Keratinocyte (primary cell): ENCODE data around the gene EYS.

Experiments
- EZH2 ChIP-seq: IDR thresholded peaks from one replicate; pipeline ENCODE4 v1.6.1; 2012; ENCODE audit warnings: inconsistent platforms, mild to moderate bottlenecking, low read length, moderate library complexity
- TF ChIP-seq, protein P1 (sequence below), 3 experiments: IDR thresholded peaks in 1 of 3; conservative IDR thresholded peaks in 1 of 3; optimal IDR thresholded peaks in 1 of 3; 2 replicates in 2 of 3; 3 replicates in 1 of 3; pipeline versions ENCODE3 to v1.5.1; 2011; ENCODE audit warnings: low read length in 3 of 3, mild to moderate bottlenecking in 3 of 3, moderate library complexity in 2 of 3, control low read depth in 1 of 3, inconsistent platforms in 1 of 3; ENCODE audit not compliant: insufficient read depth in 2 of 3; ENCODE audit errors: extremely low read depth in 1 of 3

GRCh38 chr6:63714091-63714490, 1992.9 kb downstream of the EYS start:
- no peak for TF ChIP-seq EZH2
- TF ChIP-seq, protein P1, sequence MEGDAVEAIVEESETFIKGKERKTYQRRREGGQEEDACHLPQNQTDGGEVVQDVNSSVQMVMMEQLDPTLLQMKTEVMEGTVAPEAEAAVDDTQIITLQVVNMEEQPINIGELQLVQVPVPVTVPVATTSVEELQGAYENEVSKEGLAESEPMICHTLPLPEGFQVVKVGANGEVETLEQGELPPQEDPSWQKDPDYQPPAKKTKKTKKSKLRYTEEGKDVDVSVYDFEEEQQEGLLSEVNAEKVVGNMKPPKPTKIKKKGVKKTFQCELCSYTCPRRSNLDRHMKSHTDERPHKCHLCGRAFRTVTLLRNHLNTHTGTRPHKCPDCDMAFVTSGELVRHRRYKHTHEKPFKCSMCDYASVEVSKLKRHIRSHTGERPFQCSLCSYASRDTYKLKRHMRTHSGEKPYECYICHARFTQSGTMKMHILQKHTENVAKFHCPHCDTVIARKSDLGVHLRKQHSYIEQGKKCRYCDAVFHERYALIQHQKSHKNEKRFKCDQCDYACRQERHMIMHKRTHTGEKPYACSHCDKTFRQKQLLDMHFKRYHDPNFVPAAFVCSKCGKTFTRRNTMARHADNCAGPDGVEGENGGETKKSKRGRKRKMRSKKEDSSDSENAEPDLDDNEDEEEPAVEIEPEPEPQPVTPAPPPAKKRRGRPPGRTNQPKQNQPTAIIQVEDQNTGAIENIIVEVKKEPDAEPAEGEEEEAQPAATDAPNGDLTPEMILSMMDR (optimal IDR thresholded peaks at IDR 0.05 in 1 of 3, IDR thresholded peaks at IDR 0.05 in 1 of 3, conservative IDR thresholded peaks at IDR 0.05 in 1 of 3; ENCODE audit: extremely low read depth in 1 of 3, insufficient read depth in 2 of 3, low read length in 3 of 3) = no peak
